Neuronal stem cell (in vitro differentiated cells): ENCODE results near the gene ODC1.
A peak's percentile ranks its signal among the peaks of the same experiment; 100 is the strongest.

Experiments
- DNase-seq: peaks from one replicate; pipeline ENCODE4 v3.0.0-alpha.2; 2013; ENCODE audit warnings: low spot score
- H2AFZ ChIP-seq: one replicate; pipeline ENCODE4 v1.6.1; 2013; ENCODE audit warnings: mild to moderate bottlenecking, low read length, inconsistent platforms
- H2AK5ac ChIP-seq: 2 replicates; pipeline ENCODE4 v1.6.1; 2013; ENCODE audit warnings: low read depth, mild to moderate bottlenecking, inconsistent platforms, low read length, moderate library complexity, mixed read lengths
- H2BK120ac ChIP-seq: 2 replicates; pipeline ENCODE4 v1.6.1; 2013; ENCODE audit warnings: low read depth, mild to moderate bottlenecking, inconsistent platforms, low read length, moderate library complexity, mixed read lengths
- H2BK12ac ChIP-seq: one replicate; pipeline ENCODE4 v1.6.1; 2013; ENCODE audit warnings: low read length, inconsistent platforms
- H2BK15ac ChIP-seq: 2 replicates; pipeline ENCODE4 v1.6.1; 2013; ENCODE audit warnings: mild to moderate bottlenecking, low read length, inconsistent platforms, mixed read lengths
- H2BK5ac ChIP-seq: one replicate; pipeline ENCODE4 v1.6.1; 2013; ENCODE audit warnings: inconsistent platforms, mild to moderate bottlenecking, low read length, moderate library complexity
- H3K14ac ChIP-seq: one replicate; pipeline ENCODE4 v1.6.1; 2013; ENCODE audit warnings: low read length, inconsistent platforms
- H3K18ac ChIP-seq: 2 replicates; pipeline ENCODE4 v1.6.1; 2013; ENCODE audit warnings: low read length, inconsistent platforms
- H3K23ac ChIP-seq: 2 replicates; pipeline ENCODE4 v1.6.1; 2013; ENCODE audit warnings: low read depth, mild to moderate bottlenecking, mixed read lengths, low read length, inconsistent platforms; ENCODE audit not compliant: poor library complexity
- H3K27ac ChIP-seq: replicated peaks from 3 replicates; pipeline ENCODE4 v1.5.1; 2013; ENCODE audit warnings: low read length, inconsistent platforms
- H3K27me3 ChIP-seq, 3 experiments: 2 replicates each; pipeline ENCODE4 v1.6.1; 2013; ENCODE audit warnings: low read length in 3 of 3, mild to moderate bottlenecking in 2 of 3, inconsistent platforms in 1 of 3, low read depth in 1 of 3, mixed read lengths in 1 of 3, moderate library complexity in 1 of 3; ENCODE audit not compliant: control insufficient read depth in 3 of 3, insufficient read depth in 3 of 3
- H3K36me3 ChIP-seq, 2 donors: replicated peaks in 1 of 2; 2 replicates each; pipeline ENCODE4 v1.6.1; 2013; ENCODE audit warnings: low read length in 2 of 2; ENCODE audit not compliant: control insufficient read depth in 2 of 2, insufficient read depth in 2 of 2
- H3K4ac ChIP-seq: 2 replicates; pipeline ENCODE4 v1.6.1; 2013; ENCODE audit warnings: inconsistent platforms, mild to moderate bottlenecking, low read length, moderate library complexity
- H3K4me1 ChIP-seq, 2 donors: 1 replicate in 1 of 2; 2 replicates in 1 of 2; pipeline ENCODE4 v1.6.1; 2013; ENCODE audit warnings: low read length in 2 of 2, low read depth in 1 of 2; ENCODE audit not compliant: control insufficient read depth in 2 of 2, insufficient read depth in 1 of 2
- H3K4me2 ChIP-seq: one replicate; pipeline ENCODE4 v1.6.1; 2013; ENCODE audit warnings: mild to moderate bottlenecking, low read length, inconsistent platforms; ENCODE audit not compliant: insufficient read depth, poor library complexity, severe bottlenecking
- H3K4me3 ChIP-seq, 2 donors: 2 replicates each; pipeline ENCODE4 v1.5.1; 2013; ENCODE audit warnings: low read length in 2 of 2, mild to moderate bottlenecking in 2 of 2, inconsistent platforms in 1 of 2, moderate library complexity in 1 of 2
- H3K79me1 ChIP-seq: one replicate; pipeline ENCODE4 v1.6.1; 2013; ENCODE audit warnings: low read depth, mild to moderate bottlenecking, inconsistent platforms, low read length, moderate library complexity
- H3K9ac ChIP-seq: one replicate; pipeline ENCODE4 v1.6.1; 2013; ENCODE audit warnings: mild to moderate bottlenecking, low read depth, low read length, inconsistent platforms; ENCODE audit not compliant: poor library complexity
- H3K9me3 ChIP-seq, 2 donors: replicated peaks in 1 of 2; 2 replicates each; pipeline versions ENCODE3 to v1.6.1; 2013; ENCODE audit warnings: low read length in 2 of 2, mild to moderate bottlenecking in 2 of 2, inconsistent platforms in 1 of 2, low read depth in 1 of 2, mixed read lengths in 1 of 2, moderate library complexity in 1 of 2; ENCODE audit not compliant: control insufficient read depth in 2 of 2, insufficient read depth in 1 of 2
- H4K8ac ChIP-seq: one replicate; pipeline ENCODE4 v1.6.1; 2013; ENCODE audit warnings: low read depth, mild to moderate bottlenecking, inconsistent platforms, low read length, moderate library complexity
- H4K91ac ChIP-seq: one replicate; pipeline ENCODE4 v1.6.1; 2013; ENCODE audit warnings: low read length, low read depth, mild to moderate bottlenecking, inconsistent platforms; ENCODE audit not compliant: poor library complexity
- WGBS, 2 donors: extraction: QIAGEN DNeasy Blood & Tissue Kit; methylation state at CpG; one replicate each; pipeline ENCODE4 v1.1.7; 2013; ENCODE audit warnings: missing lambda C conversion rate in 2 of 2, mixed read lengths in 1 of 2; ENCODE audit not compliant: insufficient read length in 2 of 2, insufficient replicate concordance in 1 of 2; ENCODE audit errors: extremely low coverage in 2 of 2; 5-methylcytosine and 5-hydroxymethylcytosine counted together

Gene ODC1

DNA sequence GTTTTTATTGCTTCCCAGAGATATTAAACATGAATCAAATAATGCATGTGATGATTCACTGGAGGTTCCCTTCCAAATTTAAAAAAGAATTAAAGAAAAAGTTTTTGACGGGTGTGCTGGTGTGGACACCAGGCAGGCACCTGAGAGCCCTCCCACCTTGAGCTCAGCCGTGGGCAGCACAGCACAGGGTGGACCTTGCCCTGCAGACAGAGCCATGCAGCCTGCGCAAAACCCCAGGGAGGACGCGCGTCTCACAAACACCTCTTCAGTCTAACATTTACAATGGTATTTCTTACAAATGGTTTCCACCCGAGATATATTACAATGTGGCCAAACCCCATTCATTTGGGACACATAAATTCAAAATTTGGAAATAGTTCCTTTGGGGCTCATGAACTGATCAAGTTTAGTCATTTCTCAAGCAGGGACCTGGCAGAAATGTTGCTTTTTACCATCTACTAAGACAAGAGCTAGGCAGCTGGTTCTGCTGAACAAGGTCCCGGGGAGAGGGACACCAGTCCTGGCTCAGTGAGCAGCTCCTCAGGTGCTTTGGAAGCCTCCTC lies 45.4 kb downstream of the ODC1 start:
- Histone ChIP-seq H2BK15ac (no peak overlapping the region), H2BK5ac (no peak overlapping the region), H3K9ac (no peak overlapping the region), H3K4me3 (no peak overlapping the region), H3K27me3 (no peaks in the 10 kb centered on the region), H3K27ac (no peak overlapping the region), H2AK5ac (no peak overlapping the region), H3K36me3 (no peaks in the 10 kb centered on the region), H4K91ac (no peak overlapping the region), H3K4me2 (no peak overlapping the region), H3K4me1 (peaks cover 0 to 4% of the 10 kb centered on the region in 2 donors), H3K9me3 (no peaks in the 10 kb centered on the region), H2BK120ac (no peak overlapping the region), H3K4ac (no peak overlapping the region), H3K14ac (no peak overlapping the region), H2BK12ac (no peak overlapping the region), H3K23ac (no peak overlapping the region), H3K79me1 (peaks cover 3% of the 10 kb centered on the region), H4K8ac (no peak overlapping the region), H3K18ac (no peak overlapping the region), H2AFZ (no peak overlapping the region)
- WGBS, 2 donors = no CpG with 5 or more reads among the region's 8 CpGs
- DNase-seq = no peak

DNA sequence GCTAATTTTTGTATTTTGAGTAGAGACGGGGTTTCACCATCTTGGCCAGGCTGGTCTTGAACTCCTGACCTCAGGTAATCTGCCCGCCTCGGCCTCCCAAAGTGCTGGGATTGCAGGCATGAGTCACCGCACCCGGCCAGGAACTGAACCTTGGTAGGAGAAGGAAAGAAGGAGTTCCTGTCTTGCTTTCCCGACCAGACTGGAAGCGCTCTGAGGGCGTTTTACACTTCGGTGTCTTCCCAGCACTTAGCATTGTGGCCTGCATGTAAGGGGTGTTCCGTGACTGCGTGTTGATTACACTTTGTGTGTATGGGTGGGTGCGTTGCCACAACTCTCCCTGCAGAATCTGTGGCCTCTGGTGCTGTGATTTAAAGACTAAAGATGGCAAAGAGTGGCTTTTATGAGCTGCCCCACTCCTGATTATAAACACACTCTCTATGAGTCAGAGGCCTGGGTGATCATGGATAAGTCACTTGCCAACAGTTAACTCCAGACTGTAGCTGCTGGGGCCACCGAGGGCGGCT lies 46.0 kb downstream of the ODC1 start:
- H2AK5ac ChIP-seq = no peak overlapping the region
- no peak overlapping the region for H2AFZ ChIP-seq
- no peak overlapping the region for H2BK120ac ChIP-seq
- no peak overlapping the region for H4K91ac ChIP-seq
- no CpG with 5 or more reads among the region's 14 CpGs for WGBS, 2 donors
- H3K4me3 ChIP-seq = no peak overlapping the region
- H3K36me3 ChIP-seq = no peaks in the 10 kb centered on the region
- no peak overlapping the region for H3K4ac ChIP-seq
- no peak overlapping the region for H2BK5ac ChIP-seq
- H4K8ac ChIP-seq = no peak overlapping the region
- H3K9ac ChIP-seq = no peak overlapping the region
- H3K27ac ChIP-seq = no peak overlapping the region
- H2BK15ac ChIP-seq = no peak overlapping the region
- no peak overlapping the region for H3K14ac ChIP-seq
- peaks cover 3% of the 10 kb centered on the region for H3K79me1 ChIP-seq
- peaks cover 0 to 4% of the 10 kb centered on the region in 2 donors for H3K4me1 ChIP-seq
- H3K9me3 ChIP-seq = no peaks in the 10 kb centered on the region
- H3K18ac ChIP-seq = no peak overlapping the region
- no peaks in the 10 kb centered on the region for H3K27me3 ChIP-seq
- no peak for DNase-seq
- no peak overlapping the region for H3K4me2 ChIP-seq
- H2BK12ac ChIP-seq = no peak overlapping the region
- H3K23ac ChIP-seq = no peak overlapping the region

GRCh38 chr2:10400978-10401951 lies 46.9 kb downstream of the ODC1 start:
- Histone ChIP-seq H2BK120ac (no peak overlapping the region), H3K23ac (peak overlapping the region; percentile 78), H4K91ac (no peak overlapping the region), H4K8ac (no peak overlapping the region), H2BK5ac (peak overlapping the region; percentile 28), H3K9me3 (no peaks in the 10 kb centered on the region), H3K4me3 (no peak overlapping the region), H2AK5ac (peak overlapping the region; percentile 28), H3K4ac (no peak overlapping the region), H2BK15ac (no peak overlapping the region), H3K36me3 (no peaks in the 10 kb centered on the region), H2BK12ac (no peak overlapping the region), H3K27me3 (no peaks in the 10 kb centered on the region), H3K9ac (no peak overlapping the region), H3K79me1 (peaks cover 3% of the 10 kb centered on the region), H3K14ac (no peak overlapping the region), H2AFZ (no peak overlapping the region), H3K18ac (peak overlapping the region; percentile 75), H3K27ac (no peak overlapping the region), H3K4me1 (peaks cover 0 to 4% of the 10 kb centered on the region in 2 donors), H3K4me2 (no peak overlapping the region)
- no CpG with 5 or more reads among the region's 21 CpGs for WGBS, 2 donors
- DNase-seq = no peak

- H3K27ac ChIP-seq = no peak overlapping the region
- H4K91ac ChIP-seq = no peak overlapping the region
- no peak overlapping the region for H3K4me2 ChIP-seq
- peak overlapping the region; percentile 12 for H3K9ac ChIP-seq
- DNase-seq = no peak
- no peak overlapping the region for H3K4ac ChIP-seq
- peak overlapping the region; percentile 75 for H3K18ac ChIP-seq
- H3K23ac ChIP-seq = peak overlapping the region; percentile 78
- no CpG with 5 or more reads among the region's 11 CpGs for WGBS, 2 donors
- H2BK120ac ChIP-seq = no peak overlapping the region
- no peak overlapping the region for H2AFZ ChIP-seq
- H3K14ac ChIP-seq = peak overlapping the region; percentile 63
- peaks cover 0 to 4% of the 10 kb centered on the region in 2 donors for H3K4me1 ChIP-seq
- H2BK12ac ChIP-seq = peak overlapping the region; percentile 48
- H2BK15ac ChIP-seq = peak overlapping the region; percentile 10
- peak overlapping the region; percentile 28 for H2BK5ac ChIP-seq
- H2AK5ac ChIP-seq = peak overlapping the region; percentile 28
- no peak overlapping the region for H4K8ac ChIP-seq
- H3K27me3 ChIP-seq = no peaks in the 10 kb centered on the region
- peaks cover 3% of the 10 kb centered on the region for H3K79me1 ChIP-seq
- H3K36me3 ChIP-seq = no peaks in the 10 kb centered on the region
- no peaks in the 10 kb centered on the region for H3K9me3 ChIP-seq
- peak overlapping the region in 1 of 2 donors; percentile 27 for H3K4me3 ChIP-seq
These were observed 47.6 kb downstream of the ODC1 start for GRCh38 chr2:10400568-10400977.
